Hepatocyte (in vitro differentiated cells): ENCODE measurements around the gene CRYGB.

Experiments used
- EZH2 ChIP-seq: fragments of 200-600 bp; sonication (generic); IDR thresholded peaks from 2 replicates; pipeline ENCODE4 v1.6.1; 2016; ENCODE audit warnings: antibody characterized with exemption, mild to moderate bottlenecking, borderline replicate concordance
- TF ChIP-seq, protein P1 (sequence below): fragments of 200-600 bp; sonication (generic); IDR thresholded peaks from 2 replicates; pipeline ENCODE4 v1.5.1; 2016; ENCODE audit warnings: antibody characterized with exemption, mild to moderate bottlenecking; ENCODE audit not compliant: poor library complexity

DNA sequence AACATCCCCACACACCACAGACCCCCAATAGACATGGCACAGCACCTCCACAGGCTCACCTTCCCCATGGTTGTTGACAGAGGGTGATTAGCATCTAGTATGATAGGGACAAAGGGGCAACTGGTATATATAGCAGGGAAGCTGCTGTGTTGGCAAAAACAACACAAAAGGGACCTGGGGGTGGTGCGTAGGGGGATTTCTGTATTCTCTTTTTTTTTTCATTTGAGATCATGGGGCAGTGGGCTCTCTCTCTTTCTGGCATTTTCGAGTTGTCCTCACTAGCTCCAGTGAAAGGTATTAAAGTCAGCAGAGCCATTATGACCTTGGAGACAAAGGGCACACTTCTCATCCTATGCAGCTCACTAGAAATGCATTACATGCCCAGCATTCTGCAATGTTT, 17.5 kb upstream of the CRYGB start, which contains the start of gene CRYGA:
- TF ChIP-seq, protein P1, sequence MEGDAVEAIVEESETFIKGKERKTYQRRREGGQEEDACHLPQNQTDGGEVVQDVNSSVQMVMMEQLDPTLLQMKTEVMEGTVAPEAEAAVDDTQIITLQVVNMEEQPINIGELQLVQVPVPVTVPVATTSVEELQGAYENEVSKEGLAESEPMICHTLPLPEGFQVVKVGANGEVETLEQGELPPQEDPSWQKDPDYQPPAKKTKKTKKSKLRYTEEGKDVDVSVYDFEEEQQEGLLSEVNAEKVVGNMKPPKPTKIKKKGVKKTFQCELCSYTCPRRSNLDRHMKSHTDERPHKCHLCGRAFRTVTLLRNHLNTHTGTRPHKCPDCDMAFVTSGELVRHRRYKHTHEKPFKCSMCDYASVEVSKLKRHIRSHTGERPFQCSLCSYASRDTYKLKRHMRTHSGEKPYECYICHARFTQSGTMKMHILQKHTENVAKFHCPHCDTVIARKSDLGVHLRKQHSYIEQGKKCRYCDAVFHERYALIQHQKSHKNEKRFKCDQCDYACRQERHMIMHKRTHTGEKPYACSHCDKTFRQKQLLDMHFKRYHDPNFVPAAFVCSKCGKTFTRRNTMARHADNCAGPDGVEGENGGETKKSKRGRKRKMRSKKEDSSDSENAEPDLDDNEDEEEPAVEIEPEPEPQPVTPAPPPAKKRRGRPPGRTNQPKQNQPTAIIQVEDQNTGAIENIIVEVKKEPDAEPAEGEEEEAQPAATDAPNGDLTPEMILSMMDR = no peak
- no peak for TF ChIP-seq EZH2
